ENCODE measurements around the gene DLG2.
A peak's percentile ranks its signal among the peaks of the same experiment; 100 is the strongest.
"Not testable (repeated sequence)": the region's sequence is repeated elsewhere in the genome, so short reads cannot be mapped to it uniquely, and the experiment has no call there.

The DLG2 gene

DNA sequence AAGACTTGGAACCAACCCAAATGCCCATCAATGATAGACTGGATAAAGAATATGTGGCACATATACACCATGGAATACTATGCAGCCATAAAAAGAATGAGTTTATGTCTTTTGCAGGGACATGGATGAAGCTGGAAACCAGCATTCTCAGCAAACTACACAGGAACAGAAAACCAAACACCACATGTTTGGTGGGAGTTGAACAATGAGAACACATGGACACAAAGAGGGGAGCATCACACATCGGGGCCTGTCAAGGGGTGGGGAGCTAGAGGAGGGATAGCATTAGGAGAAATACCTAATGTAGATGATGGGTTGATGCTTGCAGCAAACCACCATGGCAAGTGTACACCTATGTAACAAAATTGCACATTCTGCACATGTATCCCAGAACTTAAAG is 397.4 kb downstream of the DLG2 start:
- DNase-seq (ENCODE audit: low spot score) = not testable (repeated sequence)

DNA sequence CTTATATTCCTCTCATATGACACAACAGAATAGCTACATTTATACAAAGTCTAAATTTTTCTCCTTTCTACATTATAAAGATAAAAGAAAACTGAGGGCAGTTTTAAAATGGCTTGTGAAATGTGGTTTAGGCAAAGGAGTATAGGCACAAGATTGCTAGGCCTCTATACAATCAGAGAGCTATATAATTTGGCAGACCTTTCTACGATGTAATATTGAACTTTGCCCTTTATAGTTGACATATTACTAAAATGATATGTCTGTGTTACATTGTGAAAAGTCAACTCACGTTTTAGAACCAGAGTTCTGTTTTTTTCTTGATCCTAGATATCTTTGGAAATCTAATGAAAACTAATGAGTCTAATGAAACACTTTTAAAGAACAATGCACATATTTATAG is 430.2 kb downstream of the DLG2 start:
- DNase-seq (ENCODE audit: low spot score) = no peak

DNA sequence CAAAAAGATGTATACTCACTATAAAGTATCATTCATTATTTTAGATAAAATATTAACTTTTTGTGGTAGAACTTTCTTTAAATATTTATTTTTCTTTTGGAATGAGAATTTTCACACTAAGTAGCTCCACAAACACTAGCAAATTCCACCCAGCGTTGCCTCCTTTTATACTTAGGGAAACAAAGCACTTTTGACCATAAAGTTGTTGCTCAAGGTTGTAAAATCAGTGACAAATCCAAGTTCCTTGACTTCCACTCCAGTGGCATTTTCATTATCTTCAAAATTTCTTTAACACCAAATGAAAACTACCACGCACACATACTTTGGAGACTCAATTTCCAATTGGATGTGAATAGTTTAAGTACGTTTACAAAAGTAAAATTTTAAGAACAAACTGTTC is 431.2 kb downstream of the DLG2 start:
- no peak for DNase-seq (ENCODE audit: low spot score)

DNA sequence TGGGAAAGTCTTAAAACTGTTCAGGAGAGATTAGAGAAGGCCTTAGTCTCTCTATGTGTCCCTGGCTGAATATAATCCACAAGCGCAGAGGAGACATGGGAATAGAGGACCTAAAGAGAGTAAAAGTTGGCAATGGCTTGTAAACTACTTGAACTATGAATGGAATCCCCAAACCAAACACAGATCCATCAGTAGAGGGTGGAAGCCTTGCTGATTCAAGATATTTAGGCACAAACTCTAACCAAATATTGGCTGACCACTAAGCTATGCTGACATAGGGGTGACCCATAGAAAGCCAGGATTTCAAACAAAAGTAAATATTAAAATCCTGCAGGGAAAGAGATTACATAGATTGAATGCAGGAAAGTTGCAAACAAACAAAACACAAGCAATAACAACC is 439.2 kb downstream of the DLG2 start:
- no peak for DNase-seq (ENCODE audit: low spot score)

DNA sequence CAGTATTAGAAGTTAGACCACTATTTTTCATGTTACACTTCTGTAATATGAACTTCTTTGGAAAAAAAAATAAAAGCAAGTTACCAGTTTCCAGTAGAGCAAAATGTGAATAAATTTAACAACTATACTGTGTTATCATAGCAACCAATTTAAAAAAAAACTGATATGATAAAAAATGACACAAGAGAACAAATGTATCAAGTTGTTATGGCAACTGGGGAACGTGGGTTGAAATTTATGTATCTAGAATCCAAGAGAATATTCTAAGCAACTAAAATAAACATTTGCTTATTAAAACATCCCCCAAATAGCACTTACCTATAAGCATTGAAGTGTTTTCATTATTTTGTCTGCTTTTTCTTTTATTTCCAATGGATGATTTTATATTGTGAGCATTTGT is 442.4 kb downstream of the DLG2 start:
- no peak for DNase-seq (ENCODE audit: low spot score)

DNA sequence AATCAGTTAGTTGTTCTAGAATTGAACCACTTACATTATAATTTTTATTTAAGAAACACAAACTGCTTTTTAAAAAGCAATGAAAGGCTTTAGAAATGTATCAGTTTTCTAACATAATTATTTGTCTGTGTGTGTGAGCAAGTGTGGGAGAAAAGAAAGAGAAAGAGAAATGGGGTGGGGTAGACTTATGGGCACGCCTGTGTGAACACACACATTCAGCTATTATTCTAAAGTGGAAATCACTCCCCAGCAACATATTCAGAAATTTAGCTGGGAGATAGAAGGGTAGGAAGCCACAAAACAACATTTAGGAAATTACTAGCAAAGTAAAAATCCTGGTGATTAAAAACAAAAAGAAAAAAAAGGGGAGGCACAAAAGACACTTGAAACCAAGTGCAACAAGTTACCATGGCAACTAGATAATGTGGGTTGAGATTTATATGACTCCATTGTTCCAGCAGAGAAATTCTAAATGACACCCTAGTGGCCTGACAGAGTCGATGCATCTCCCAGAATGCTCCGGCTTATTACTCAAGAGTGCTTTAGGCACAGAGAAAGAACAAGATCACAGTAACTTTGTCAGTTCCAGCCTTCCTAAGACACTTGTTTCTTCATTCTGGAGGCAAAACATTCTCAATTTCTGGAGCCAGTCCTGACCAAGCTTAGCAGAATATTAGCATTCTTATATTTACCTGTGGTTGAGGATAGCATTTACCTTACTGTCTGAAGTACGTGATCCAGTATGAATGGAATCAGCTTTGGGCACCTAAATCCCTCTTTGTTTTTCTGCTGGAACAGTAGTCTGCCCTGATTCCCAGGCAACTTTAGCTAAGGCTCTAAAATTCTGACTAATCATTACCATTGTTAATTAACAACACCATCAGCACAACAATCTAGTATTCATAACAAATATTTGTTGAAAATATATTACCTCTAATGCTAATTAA is 444.4 kb downstream of the DLG2 start:
- no peak for DNase-seq (ENCODE audit: low spot score)

DNA sequence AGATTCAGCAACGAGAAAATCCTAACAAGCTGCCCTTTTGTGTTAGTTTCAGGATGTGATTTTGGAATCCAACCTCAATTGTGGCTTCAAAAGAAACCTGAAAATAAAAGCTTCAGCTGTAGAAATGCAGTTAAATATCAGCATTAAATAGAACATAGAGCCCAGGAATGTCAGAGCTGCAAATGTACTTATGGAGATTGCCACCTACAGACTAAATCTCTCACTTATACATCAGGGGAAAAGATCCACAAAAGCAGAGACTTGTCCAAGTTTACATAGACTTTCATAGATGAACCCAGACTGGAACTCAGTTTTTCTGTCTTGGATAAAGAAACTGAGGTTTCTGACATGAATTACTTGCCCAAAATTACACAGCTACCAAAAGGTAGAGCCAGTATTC is 446.6 kb downstream of the DLG2 start:
- DNase-seq (ENCODE audit: low spot score) = no peak

- DNase-seq (ENCODE audit: low spot score) = no peak
These were observed 455.4 kb downstream of the DLG2 start for GRCh38 chr11:85171648-85172257.

- DNase-seq (ENCODE audit: low spot score) = no peak
These were observed 457.0 kb downstream of the DLG2 start for GRCh38 chr11:85170184-85170583.

DNA sequence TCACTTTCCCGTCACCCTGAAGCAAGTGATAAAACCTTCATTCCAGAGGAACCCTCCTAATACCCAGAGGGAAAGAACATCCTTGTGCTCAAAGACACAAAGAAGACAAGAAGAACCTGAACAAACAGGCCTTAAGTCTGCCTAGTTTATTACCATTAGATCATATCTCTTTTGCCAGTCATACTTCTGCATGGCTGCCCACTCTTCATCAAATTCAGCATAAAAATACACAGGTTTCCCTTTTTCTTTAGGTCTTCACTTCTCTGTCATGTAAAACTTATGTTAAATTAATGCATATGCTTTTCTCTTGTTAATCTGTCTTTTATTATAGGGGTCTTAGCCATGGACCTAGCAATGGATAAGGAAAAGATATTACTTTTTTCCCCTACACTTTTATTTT is 459.7 kb downstream of the DLG2 start:
- no peak for DNase-seq (ENCODE audit: low spot score)

DNA sequence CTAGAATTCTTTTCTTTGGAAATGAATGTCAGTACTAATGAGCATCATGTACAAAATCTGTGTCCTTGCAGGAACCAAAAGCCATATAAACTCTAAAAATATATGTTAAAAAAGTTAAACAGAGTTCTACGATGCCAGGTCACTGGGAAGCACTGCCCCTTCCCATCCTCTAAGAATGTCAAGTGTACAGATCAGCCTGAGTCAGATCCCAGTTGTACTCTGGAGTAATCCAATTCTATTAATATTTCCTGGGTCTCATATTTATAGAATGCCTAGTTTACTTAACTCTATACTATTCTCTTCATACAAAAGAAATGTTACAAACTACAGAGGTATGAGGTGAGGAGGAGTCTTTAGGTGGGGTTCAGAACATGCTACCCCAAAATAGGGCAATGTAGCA is 460.1 kb downstream of the DLG2 start:
- DNase-seq (ENCODE audit: low spot score) = no peak

- DNase-seq (ENCODE audit: low spot score) = no peak
These were observed 461.3 kb downstream of the DLG2 start for GRCh38 chr11:85165819-85166218.

- DNase-seq (ENCODE audit: low spot score) = no peak
These were observed 462.4 kb downstream of the DLG2 start for GRCh38 chr11:85164743-85165142.

DNA sequence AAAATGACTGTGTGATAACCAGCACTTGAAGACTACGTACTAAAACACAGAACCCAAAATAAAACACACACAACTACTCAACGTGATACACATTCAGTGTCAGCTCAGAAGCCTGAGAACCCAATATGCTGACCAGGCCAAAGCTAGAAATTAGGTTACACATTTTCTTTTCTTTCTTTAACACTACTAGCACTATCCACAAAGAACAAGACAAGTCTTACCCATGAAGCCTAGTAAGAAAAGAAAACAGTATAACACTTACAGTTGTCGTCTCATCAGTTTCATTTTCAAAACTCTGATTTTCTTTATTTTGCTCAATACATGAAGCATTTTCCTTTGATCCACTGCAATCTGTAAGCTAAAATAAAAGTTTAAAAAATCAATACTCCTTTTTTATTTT is 472.9 kb downstream of the DLG2 start:
- DNase-seq (ENCODE audit: low spot score) = no peak

DNA sequence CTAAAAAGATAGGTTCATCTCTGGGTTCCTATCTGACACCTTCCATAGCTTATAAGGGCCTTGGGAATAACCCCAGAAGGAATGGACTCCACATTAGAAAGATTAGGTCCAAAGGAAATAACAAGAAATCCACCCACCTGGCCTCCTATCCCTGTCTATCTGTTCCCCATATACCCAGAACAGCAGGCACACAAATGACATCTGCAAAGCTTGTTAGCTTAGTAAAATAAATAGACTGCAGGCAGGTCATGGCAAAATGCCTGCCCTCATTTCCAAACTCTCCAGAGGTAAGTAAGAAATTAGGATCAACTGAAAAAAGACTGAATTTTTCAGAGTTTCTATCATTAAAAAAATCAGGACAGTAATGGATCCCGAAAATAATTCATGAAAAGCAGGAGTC is 489.5 kb downstream of the DLG2 start:
- no peak for DNase-seq (ENCODE audit: low spot score)

DNA sequence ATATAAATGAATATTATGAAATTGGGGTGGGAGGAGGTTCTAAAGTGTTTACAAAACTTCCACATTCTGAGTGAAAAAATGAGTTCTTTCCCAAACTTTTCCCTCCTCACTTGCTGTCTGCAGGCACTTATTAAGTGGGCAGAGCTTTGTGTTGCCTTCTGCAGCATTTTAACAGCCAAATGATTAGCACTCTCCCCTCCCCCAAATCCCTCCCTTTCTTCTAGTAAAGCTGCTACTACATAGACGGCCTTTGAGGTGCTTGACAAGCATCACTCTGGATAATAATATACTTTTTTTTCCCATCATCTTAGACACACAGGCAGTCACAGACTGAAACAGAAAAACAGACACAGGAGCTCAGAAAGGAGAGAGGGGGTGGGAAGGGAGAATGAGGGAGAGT is 493.5 kb downstream of the DLG2 start:
- DNase-seq (ENCODE audit: low spot score) = no peak

GRCh38 chr11:85132851-85133585 is 494.1 kb downstream of the DLG2 start:
- peak; percentile 62 for DNase-seq (ENCODE audit: low spot score)

DNA sequence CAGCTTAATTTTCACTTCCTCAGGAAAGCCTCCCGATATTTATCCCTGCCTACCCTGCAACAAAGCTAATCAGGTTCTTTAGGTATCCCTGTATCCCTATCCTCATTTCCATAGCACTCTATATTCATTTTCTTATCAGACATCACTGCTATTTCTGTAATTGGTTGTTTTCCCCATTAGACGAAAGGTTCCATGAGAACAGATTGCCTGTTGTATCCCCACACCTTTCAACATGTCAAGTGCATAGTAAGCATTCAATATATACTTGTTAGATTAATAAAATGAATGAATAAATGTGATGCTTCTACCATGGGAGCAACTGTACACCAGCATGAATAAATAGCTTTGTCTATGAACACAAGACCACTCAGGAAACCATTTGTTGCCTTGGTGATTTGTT is 499.8 kb downstream of the DLG2 start:
- no peak for DNase-seq (ENCODE audit: low spot score)

GRCh38 chr11:85123752-85124231 is 503.4 kb downstream of the DLG2 start:
- DNase-seq (ENCODE audit: low spot score) = no peak

DNA sequence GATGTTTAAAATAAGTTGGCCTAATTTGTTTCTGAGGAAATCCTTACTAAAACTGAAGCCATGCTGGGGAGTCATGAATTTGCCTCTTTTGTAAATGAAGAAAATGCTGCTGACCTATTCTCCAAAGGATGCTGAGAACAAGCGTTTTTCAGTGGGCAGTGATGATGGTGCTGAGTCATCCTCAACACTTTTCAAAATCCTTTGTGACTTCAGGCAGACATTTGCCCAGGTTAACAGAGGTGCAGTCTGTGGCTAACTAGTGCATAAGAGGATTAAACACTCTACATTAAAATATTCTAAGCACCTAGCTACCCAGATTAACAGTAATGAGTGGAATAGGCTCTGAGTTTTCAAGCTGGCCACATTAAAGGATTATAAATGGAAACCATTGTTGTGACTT is 509.0 kb downstream of the DLG2 start:
- no peak for DNase-seq (ENCODE audit: low spot score)

GRCh38 chr11:85115798-85116197 is 511.3 kb downstream of the DLG2 start:
- DNase-seq (ENCODE audit: low spot score) = no peak

DNA sequence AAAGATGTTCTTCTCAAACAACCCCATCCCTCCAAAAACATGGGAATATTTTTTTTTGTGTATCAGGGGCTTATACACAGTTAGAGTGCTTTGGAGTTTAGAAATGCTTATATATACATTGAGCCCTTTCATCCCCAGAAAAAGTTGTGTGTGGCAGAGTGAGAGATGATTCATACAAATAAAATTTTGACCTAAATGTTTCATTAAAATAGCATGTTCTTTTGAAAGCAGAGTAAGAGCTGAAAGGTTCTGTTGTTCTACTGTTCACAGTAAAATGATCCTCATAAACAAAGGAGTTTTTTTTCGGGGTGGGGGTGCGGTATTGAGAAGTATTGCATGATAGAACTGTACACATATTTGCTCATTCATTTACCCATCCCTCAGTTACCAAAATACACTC is 512.4 kb downstream of the DLG2 start:
- DNase-seq (ENCODE audit: low spot score) = no peak

GRCh38 chr11:85110246-85110645 is 516.9 kb downstream of the DLG2 start:
- not testable (repeated sequence) for DNase-seq (ENCODE audit: low spot score)
